ENCODE results near the gene RBBP8NL. TPM values are rescaled to one million over a fixed set of nuclear protein-coding genes. Genes with fewer than 3 reads are reported as not detected.

Gene RBBP8NL
- total RNA-seq, 1 experiment from 2014 or later, result 0.28 TPM

DNA sequence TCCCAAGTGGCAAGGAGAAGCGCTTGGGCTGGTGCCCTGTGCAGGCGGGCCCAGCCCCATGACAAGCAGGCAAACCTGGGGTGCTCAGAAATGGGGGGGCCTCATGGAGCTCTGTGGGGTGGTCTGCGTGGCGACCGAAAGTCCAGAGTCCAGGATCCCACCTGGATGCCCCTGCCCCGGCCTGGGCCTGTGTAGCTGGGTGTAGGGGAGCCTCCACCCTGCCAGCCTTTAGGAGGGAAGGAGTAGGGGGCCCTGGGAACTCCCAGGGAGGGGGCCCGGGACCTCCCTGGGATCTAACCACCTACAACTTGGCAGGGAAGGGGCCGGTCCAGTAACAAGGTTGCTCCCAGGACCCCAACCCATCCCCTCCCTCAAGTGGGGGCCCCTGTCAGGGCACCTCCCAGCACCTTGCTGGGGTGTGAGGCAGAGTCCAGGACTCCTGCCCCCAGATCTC, 55.7 kb downstream of the RBBP8NL start:
- H3K56ac ChIP-seq (ENCODE audit: insufficient read length, low read depth, low read length), result no peak overlapping the region
- no peak overlapping the region for H2BK120ac ChIP-seq (ENCODE audit: low read depth, low read length, poor library complexity, severe bottlenecking)
- no peak overlapping the region for H2AFZ ChIP-seq (ENCODE audit: low read length)
- peaks cover 9% of the 10 kb centered on the region for H3K23me2 ChIP-seq (ENCODE audit: insufficient read length, low read depth, low read length, poor library complexity, severe bottlenecking)
- H3K4me3 Mint-ChIP-seq, result no peak overlapping the region
- no peak overlapping the region for H4K5ac ChIP-seq (ENCODE audit: insufficient read length, low read depth, low read length)
- H3K27me3 Mint-ChIP-seq (ENCODE audit: low read depth), result peaks cover 2% of the 10 kb centered on the region; the same call in 1 of the 2 replicates
- WGBS (ENCODE audit: extremely low coverage, insufficient read length, low lambda C conversion rate), result no CpG with 5 or more reads among the region's 8 CpGs
- no peak overlapping the region for H2BK5ac ChIP-seq (ENCODE audit: insufficient read length, low read length)
- TF ChIP-seq, protein P1, sequence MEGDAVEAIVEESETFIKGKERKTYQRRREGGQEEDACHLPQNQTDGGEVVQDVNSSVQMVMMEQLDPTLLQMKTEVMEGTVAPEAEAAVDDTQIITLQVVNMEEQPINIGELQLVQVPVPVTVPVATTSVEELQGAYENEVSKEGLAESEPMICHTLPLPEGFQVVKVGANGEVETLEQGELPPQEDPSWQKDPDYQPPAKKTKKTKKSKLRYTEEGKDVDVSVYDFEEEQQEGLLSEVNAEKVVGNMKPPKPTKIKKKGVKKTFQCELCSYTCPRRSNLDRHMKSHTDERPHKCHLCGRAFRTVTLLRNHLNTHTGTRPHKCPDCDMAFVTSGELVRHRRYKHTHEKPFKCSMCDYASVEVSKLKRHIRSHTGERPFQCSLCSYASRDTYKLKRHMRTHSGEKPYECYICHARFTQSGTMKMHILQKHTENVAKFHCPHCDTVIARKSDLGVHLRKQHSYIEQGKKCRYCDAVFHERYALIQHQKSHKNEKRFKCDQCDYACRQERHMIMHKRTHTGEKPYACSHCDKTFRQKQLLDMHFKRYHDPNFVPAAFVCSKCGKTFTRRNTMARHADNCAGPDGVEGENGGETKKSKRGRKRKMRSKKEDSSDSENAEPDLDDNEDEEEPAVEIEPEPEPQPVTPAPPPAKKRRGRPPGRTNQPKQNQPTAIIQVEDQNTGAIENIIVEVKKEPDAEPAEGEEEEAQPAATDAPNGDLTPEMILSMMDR (conservative IDR thresholded peaks at IDR 0.05), result no peak
- H4K91ac ChIP-seq (ENCODE audit: insufficient read length, low read depth, low read length), result no peak overlapping the region
- no peak overlapping the region for H2BK12ac ChIP-seq (ENCODE audit: insufficient read length, low read depth, low read length)
- DNase-seq, result no peak
- no peak overlapping the region for H2AK5ac ChIP-seq (ENCODE audit: insufficient read length, low read length)
- H3K27me3 ChIP-seq (ENCODE audit: insufficient read depth, low read length), result no peaks in the 10 kb centered on the region
- no peak overlapping the region for H2BK20ac ChIP-seq (ENCODE audit: low read depth, low read length, poor library complexity, severe bottlenecking)
- H3K9me3 ChIP-seq (ENCODE audit: control insufficient read depth, low read depth, low read length), result no peaks in the 10 kb centered on the region
- H3K9ac ChIP-seq (ENCODE audit: extremely low read depth, insufficient read length, low read length), result no peak overlapping the region
- H3K14ac ChIP-seq (ENCODE audit: insufficient read depth, low read length), result no peak overlapping the region; the same call in 1 of the 2 replicates
- H3K4me2 ChIP-seq (ENCODE audit: insufficient read depth, insufficient read length, low read length), result no peak overlapping the region
- no peak overlapping the region; a peak in 1 of 7 replicates for H3K27ac Mint-ChIP-seq
- H3K4me1 ChIP-seq (ENCODE audit: insufficient read depth, low read length), result peaks cover 4% of the 10 kb centered on the region; the same call in 1 of the 2 replicates
- H3K23ac ChIP-seq (ENCODE audit: insufficient read length, low read depth, low read length), result no peak overlapping the region
- H3K79me1 ChIP-seq (ENCODE audit: insufficient read depth, low read depth, low read length, poor library complexity, severe bottlenecking), result no peaks in the 10 kb centered on the region
- peaks cover 2 to 10% of the 10 kb centered on the region in 2 experiments for H3K9me3 Mint-ChIP-seq
- no peaks in the 10 kb centered on the region for H3K79me2 ChIP-seq (ENCODE audit: insufficient read depth, low read length)
- H3K4ac ChIP-seq (ENCODE audit: low read depth, low read length), result no peak overlapping the region; the same call in 1 of the 2 replicates
- peaks cover 0 to 11% (median 5%) of the 10 kb centered on the region in 3 experiments; a peak in 6 of 7 replicates for H3K36me3 Mint-ChIP-seq (ENCODE audit: insufficient read depth in 1 of 3, low read depth in 3 of 3)
- peaks cover 20 to 28% of the 10 kb centered on the region in 2 experiments for H3K4me1 Mint-ChIP-seq
- H4K20me1 ChIP-seq (ENCODE audit: control insufficient read depth, insufficient read depth, insufficient read length), result no peaks in the 10 kb centered on the region
- H3K18ac ChIP-seq (ENCODE audit: insufficient read length, low read depth, low read length), result no peak overlapping the region
- no peak overlapping the region for H3T11ph ChIP-seq (ENCODE audit: low read length)
- no peak overlapping the region for H2BK15ac ChIP-seq (ENCODE audit: low read depth, low read length)
- no peak overlapping the region for H3K27ac ChIP-seq (ENCODE audit: insufficient read length, low read depth, low read length)
- H4K8ac ChIP-seq (replicated peaks; ENCODE audit: insufficient read length, low read depth, low read length), result no peak overlapping the region

Measured in H9 (cell line).